Smooth muscle cell of bladder (primary cell): ENCODE measurements around the gene OR1E2. TPM values are rescaled to one million over a fixed set of nuclear protein-coding genes. Genes with fewer than 3 reads are reported as not detected.

Source experiments
- total RNA-seq: library from RNA; depleted of rRNA; stranded (reverse); fragments of >200 nt; gene quantifications from 2 replicates; pipeline ENCODE4 v1.2.3, GENCODE V29; 2014

Gene OR1E2
- total RNA-seq, result not detected in 2 replicates

GRCh38 chr17:3433741-3434140 lies at the start of gene OR1E2:
Gene OR1E2, minus strand, starts transcription at chr17:3433841. Its CDS starts 0 bp downstream, at chr17:3433841.

GRCh38 chr17:3475812-3476610 lies 42.4 kb upstream of the OR1E2 start, which contains the start of gene ASPA:
Gene ASPA, plus strand, starts transcription at chr17:3475997. Its CDS starts 163 bp downstream, at chr17:3476160.

GRCh38 chr17:3471599-3471998 lies 38.0 kb upstream of the OR1E2 start, which contains the start of gene SPATA22:
Gene SPATA22, minus strand, starts transcription at chr17:3471819. Its CDS starts 2,494 bp downstream, at chr17:3469325.

GRCh38 chr17:3411070-3411469 lies 22.6 kb downstream of the OR1E2 start, which contains the start of gene OR3A3:
Gene OR3A3, plus strand, starts transcription at chr17:3411370.

GRCh38 chr17:3398310-3398709 lies 35.3 kb downstream of the OR1E2 start, which contains the start of gene OR1E1:
Gene OR1E1, minus strand, starts transcription at chr17:3398410. Its CDS starts 0 bp downstream, at chr17:3398410.

GRCh38 chr17:3385869-3386816 lies 47.5 kb downstream of the OR1E2 start, which contains the start of gene OR3A2:
Gene OR3A2, minus strand, starts transcription at chr17:3386308.

Other genes with a start within 250 kb of the OR1E2 start
- gene OR1A2, start 236.3 kb downstream of the OR1E2 start, total RNA-seq, result not detected in 2 replicates
- not detected in 2 replicates for gene OR1A1, start 226.2 kb downstream of the OR1E2 start, total RNA-seq
- under 0.01 and 0.09 TPM in 2 replicates for gene OR3A1, start 135.5 kb downstream of the OR1E2 start, total RNA-seq
- 0.18 and 0.57 TPM in 2 replicates for gene OR3A2, start 47.5 kb downstream of the OR1E2 start, total RNA-seq
- not detected in 2 replicates for gene OR1E1, start 35.4 kb downstream of the OR1E2 start, total RNA-seq
- not detected in 2 replicates for gene OR3A3, start 22.5 kb downstream of the OR1E2 start, total RNA-seq
- 0.09 and 1.8 TPM in 2 replicates for gene SPATA22, start 38.0 kb upstream of the OR1E2 start, total RNA-seq
- 3.6 and 7.6 TPM in 2 replicates for gene ASPA, start 42.2 kb upstream of the OR1E2 start, total RNA-seq
- 1.4 and 4.3 TPM in 2 replicates for gene TRPV3, start 124.0 kb upstream of the OR1E2 start, total RNA-seq
- gene TRPV1, start 175.6 kb upstream of the OR1E2 start, total RNA-seq, result 1.3 and 2.7 TPM in 2 replicates
- 9.4 and 11.7 TPM in 2 replicates for gene SHPK, start 202.4 kb upstream of the OR1E2 start, total RNA-seq
- gene CTNS, start 202.9 kb upstream of the OR1E2 start, total RNA-seq, result 15.2 and 23.0 TPM in 2 replicates
- 124 and 168 TPM in 2 replicates for gene TAX1BP3, start 234.7 kb upstream of the OR1E2 start, total RNA-seq
- gene EMC6, start 235.0 kb upstream of the OR1E2 start, total RNA-seq, result 11.8 and 15.1 TPM in 2 replicates